Mammary epithelial cell (primary cell): ENCODE measurements around the gene AKAP6.

Experiments
- CTCF ChIP-seq, 2 donors: IDR thresholded peaks in 1 of 2; conservative IDR thresholded peaks in 1 of 2; 2 replicates each; pipeline ENCODE4 v1.5.1; 2011 to 2012; ENCODE audit warnings: inconsistent platforms in 2 of 2, low read length in 2 of 2, mild to moderate bottlenecking in 2 of 2, control low read depth in 1 of 2, low read depth in 1 of 2; ENCODE audit not compliant: insufficient read depth in 1 of 2; ENCODE audit errors: extremely low read depth in 1 of 2
- EZH2 ChIP-seq: IDR thresholded peaks from 2 replicates; pipeline ENCODE4 v1.6.1; 2012; ENCODE audit warnings: low read length, inconsistent platforms, borderline replicate concordance

DNA sequence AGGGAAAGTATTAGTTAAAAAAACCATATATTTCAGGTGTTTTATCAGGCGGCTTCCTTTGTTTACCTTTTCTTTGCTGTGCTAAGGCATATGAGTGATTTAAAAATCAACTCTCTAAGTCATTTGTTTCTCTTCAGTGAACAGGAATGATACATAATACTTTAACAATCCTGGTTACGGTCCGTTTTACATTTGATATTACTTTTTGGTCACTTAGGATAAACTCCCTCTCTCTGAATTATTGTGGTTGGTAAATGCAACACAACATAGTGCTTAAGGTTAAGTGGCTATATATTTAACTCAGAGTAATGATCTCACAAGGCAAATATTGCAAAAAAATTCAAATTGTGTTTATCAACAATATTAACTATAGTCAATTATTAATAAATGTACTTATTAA, 32.7 kb upstream of the AKAP6 start:
- TF ChIP-seq CTCF (conservative IDR thresholded peaks at IDR 0.05 in 1 of 2, IDR thresholded peaks at IDR 0.05 in 1 of 2; ENCODE audit: extremely low read depth in 1 of 2, insufficient read depth in 1 of 2, low read depth in 1 of 2, low read length in 2 of 2), result no peak
- no peak for TF ChIP-seq EZH2
